ENCODE data around the gene LONP1. TPM values are rescaled to one million over a fixed set of nuclear protein-coding genes. Genes with fewer than 3 reads are reported as not detected.

Gene LONP1
- total and polyA plus RNA-seq, 4 donors, result 32.3 to 83.9 (median 57.5) TPM

DNA sequence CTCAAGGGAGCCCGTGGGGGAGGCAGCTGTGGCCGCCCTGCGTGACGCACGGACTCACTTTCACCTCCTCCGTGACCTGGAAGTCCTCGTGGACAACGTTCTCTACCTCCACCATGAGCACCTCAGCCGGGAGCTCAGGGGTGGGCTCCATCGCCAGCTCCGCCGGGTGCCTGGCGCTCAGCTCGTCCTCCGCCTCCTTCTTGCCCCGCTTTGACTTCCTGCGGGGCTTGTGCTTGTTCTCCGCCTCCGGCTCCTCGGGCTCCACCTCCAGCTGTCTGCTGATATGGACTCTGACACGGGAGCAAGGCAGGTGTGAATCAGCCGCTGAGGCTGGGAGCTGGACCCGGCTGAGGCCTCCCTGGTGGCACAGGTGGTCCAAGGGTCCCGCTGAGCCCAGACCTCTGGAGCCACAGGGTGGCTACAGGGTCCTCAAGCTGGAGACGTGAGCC is 8.2 kb downstream of the LONP1 start:
- H3K9me3 ChIP-seq (ENCODE audit: control insufficient read depth in 4 of 4, low read length in 3 of 4), result no peaks in the 10 kb centered on the region
- peaks cover 0 to 6% (median 5%) of the 10 kb centered on the region in 4 donors for H3K4me1 ChIP-seq (ENCODE audit: control insufficient read depth in 4 of 4, insufficient read depth in 4 of 4, low read length in 3 of 4)
- peaks cover 23 to 54% (median 36%) of the 10 kb centered on the region in 4 donors for H3K36me3 ChIP-seq (ENCODE audit: control insufficient read depth in 4 of 4, insufficient read depth in 3 of 4, low read depth in 1 of 4, low read length in 3 of 4)
- 94% methylated on average over 25 of the region's 25 CpGs for WGBS
- H3K27ac ChIP-seq (ENCODE audit: low read depth in 1 of 2, low read length in 2 of 2), result no peak overlapping the region
- no peak overlapping the region for H3K9ac ChIP-seq (ENCODE audit: low read depth in 1 of 2, low read length in 2 of 2)
- no peak overlapping the region for H3K4me3 ChIP-seq (ENCODE audit: low read depth in 1 of 3, low read length in 3 of 3)
- H3K27me3 ChIP-seq (ENCODE audit: control insufficient read depth in 4 of 4, insufficient read depth in 4 of 4, low read length in 3 of 4), result no peaks in the 10 kb centered on the region
- DNase-seq (ENCODE audit: low spot score), result no peak
- TF ChIP-seq RAD21 (IDR thresholded peaks at IDR 0.05) (no peak), JUND (IDR thresholded peaks at IDR 0.05) (no peak), SP1 (IDR thresholded peaks at IDR 0.05) (no peak), GABPA (IDR thresholded peaks at IDR 0.05 in 1 of 2, conservative IDR thresholded peaks at IDR 0.05 in 1 of 2) (no peak), YY1 (IDR thresholded peaks at IDR 0.05) (no peak)

DNA sequence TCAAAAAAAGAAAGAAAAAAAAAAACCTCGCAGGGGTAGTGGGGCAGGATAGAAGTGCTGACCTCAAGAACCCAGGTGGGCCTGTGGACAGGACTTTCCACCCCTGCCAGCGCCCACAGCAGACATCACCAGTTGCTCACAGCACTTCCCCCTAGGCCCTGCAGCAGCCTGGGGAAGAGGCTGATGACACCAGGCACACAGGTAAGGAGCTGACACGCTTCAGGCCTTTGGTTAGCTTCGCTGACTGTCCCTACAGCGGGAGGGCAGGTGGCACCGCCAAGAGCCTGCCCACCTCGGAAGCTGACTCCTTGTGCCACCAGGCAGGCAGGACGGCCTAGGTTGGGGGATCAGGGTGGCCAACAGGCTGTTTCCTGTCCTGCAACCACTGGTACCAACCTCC is 8.9 kb downstream of the LONP1 start:
- H3K4me3 ChIP-seq (ENCODE audit: low read depth in 1 of 3, low read length in 3 of 3), result no peak overlapping the region
- no peak for TF ChIP-seq SP1 (IDR thresholded peaks at IDR 0.05)
- TF ChIP-seq, protein P1, sequence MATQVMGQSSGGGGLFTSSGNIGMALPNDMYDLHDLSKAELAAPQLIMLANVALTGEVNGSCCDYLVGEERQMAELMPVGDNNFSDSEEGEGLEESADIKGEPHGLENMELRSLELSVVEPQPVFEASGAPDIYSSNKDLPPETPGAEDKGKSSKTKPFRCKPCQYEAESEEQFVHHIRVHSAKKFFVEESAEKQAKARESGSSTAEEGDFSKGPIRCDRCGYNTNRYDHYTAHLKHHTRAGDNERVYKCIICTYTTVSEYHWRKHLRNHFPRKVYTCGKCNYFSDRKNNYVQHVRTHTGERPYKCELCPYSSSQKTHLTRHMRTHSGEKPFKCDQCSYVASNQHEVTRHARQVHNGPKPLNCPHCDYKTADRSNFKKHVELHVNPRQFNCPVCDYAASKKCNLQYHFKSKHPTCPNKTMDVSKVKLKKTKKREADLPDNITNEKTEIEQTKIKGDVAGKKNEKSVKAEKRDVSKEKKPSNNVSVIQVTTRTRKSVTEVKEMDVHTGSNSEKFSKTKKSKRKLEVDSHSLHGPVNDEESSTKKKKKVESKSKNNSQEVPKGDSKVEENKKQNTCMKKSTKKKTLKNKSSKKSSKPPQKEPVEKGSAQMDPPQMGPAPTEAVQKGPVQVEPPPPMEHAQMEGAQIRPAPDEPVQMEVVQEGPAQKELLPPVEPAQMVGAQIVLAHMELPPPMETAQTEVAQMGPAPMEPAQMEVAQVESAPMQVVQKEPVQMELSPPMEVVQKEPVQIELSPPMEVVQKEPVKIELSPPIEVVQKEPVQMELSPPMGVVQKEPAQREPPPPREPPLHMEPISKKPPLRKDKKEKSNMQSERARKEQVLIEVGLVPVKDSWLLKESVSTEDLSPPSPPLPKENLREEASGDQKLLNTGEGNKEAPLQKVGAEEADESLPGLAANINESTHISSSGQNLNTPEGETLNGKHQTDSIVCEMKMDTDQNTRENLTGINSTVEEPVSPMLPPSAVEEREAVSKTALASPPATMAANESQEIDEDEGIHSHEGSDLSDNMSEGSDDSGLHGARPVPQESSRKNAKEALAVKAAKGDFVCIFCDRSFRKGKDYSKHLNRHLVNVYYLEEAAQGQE (IDR thresholded peaks at IDR 0.05), result no peak
- TF ChIP-seq TAF1 (conservative IDR thresholded peaks at IDR 0.05), result no peak
- TF ChIP-seq FOXA2 (IDR thresholded peaks at IDR 0.05), result no peak
- no peak for TF ChIP-seq YY1 (IDR thresholded peaks at IDR 0.05)
- H3K9me3 ChIP-seq (ENCODE audit: control insufficient read depth in 4 of 4, low read length in 3 of 4), result no peaks in the 10 kb centered on the region
- DNase-seq (ENCODE audit: low spot score), result no peak
- WGBS, result 97% methylated on average over 8 of the region's 8 CpGs
- H3K4me1 ChIP-seq (ENCODE audit: control insufficient read depth in 4 of 4, insufficient read depth in 4 of 4, low read length in 3 of 4), result peaks cover 0 to 6% (median 5%) of the 10 kb centered on the region in 4 donors
- no peak overlapping the region for H3K9ac ChIP-seq (ENCODE audit: low read depth in 1 of 2, low read length in 2 of 2)
- no peak overlapping the region for H3K27ac ChIP-seq (ENCODE audit: low read depth in 1 of 2, low read length in 2 of 2)
- H3K27me3 ChIP-seq (ENCODE audit: control insufficient read depth in 4 of 4, insufficient read depth in 4 of 4, low read length in 3 of 4), result no peaks in the 10 kb centered on the region
- peaks cover 28 to 60% (median 38%) of the 10 kb centered on the region in 4 donors for H3K36me3 ChIP-seq (ENCODE audit: control insufficient read depth in 4 of 4, insufficient read depth in 3 of 4, low read depth in 1 of 4, low read length in 3 of 4)

DNA sequence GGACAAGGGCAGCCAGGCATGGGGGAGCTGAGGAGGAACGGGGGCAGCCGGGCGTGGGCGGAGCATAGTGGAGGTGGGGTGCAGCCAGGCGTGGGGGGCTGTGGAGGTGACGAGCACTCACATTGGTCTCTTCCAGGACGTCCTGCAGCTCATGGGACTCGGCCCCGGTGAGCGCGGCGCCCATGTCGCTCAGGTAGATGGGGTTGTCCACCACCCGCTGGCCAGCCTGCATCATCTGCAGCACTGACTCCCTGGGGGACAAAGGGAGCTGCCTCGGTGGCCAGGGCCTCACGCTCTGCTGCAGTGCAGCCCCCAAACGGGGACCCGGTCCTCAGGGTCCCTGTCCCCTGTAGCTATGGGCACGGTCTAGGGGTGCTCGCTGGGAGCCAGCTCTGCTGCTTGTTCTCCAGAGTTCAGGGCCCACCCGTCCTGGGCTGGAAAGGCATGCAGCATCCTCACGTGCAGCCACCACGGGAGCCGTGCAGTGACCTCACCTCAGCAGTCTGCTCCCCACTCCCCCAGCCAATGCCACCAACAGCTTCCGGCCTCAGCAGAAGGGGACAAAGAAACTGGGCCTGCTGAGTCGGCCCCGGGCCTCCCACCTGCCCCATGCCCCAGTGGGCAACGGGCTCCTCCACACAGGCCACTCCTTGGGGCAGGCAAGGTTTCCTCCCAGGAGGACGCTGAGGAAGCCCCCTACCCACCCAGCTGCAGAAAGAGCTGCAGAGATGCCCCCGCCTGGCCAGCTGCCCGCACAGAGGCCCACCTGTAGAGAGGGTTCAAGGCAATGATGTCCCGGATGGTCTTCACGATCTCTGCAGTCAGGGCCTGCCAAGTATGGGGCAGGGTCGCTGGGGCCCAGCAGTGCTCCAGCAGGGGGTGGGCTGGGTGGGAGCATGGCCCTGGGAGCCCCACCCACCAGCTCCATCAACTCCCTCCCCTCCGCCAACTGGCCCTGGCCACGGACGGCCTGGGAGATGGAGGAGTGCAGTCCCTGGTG is 12.1 kb downstream of the LONP1 start:
- H3K36me3 ChIP-seq (ENCODE audit: control insufficient read depth in 4 of 4, insufficient read depth in 3 of 4, low read depth in 1 of 4, low read length in 3 of 4), result peaks cover 40 to 79% (median 44%) of the 10 kb centered on the region in 4 donors
- no peak for TF ChIP-seq FOXA2 (IDR thresholded peaks at IDR 0.05)
- TF ChIP-seq, protein P2, sequence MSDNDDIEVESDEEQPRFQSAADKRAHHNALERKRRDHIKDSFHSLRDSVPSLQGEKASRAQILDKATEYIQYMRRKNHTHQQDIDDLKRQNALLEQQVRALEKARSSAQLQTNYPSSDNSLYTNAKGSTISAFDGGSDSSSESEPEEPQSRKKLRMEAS (IDR thresholded peaks at IDR 0.05), result no peak
- TF ChIP-seq GABPA (IDR thresholded peaks at IDR 0.05 in 1 of 2, conservative IDR thresholded peaks at IDR 0.05 in 1 of 2), result no peak
- TF ChIP-seq RXRA (IDR thresholded peaks at IDR 0.05), result no peak
- TF ChIP-seq JUND (IDR thresholded peaks at IDR 0.05), result no peak
- no peak for TF ChIP-seq SP1 (IDR thresholded peaks at IDR 0.05)
- no peak for TF ChIP-seq RAD21 (IDR thresholded peaks at IDR 0.05)
- TF ChIP-seq, protein P3, sequence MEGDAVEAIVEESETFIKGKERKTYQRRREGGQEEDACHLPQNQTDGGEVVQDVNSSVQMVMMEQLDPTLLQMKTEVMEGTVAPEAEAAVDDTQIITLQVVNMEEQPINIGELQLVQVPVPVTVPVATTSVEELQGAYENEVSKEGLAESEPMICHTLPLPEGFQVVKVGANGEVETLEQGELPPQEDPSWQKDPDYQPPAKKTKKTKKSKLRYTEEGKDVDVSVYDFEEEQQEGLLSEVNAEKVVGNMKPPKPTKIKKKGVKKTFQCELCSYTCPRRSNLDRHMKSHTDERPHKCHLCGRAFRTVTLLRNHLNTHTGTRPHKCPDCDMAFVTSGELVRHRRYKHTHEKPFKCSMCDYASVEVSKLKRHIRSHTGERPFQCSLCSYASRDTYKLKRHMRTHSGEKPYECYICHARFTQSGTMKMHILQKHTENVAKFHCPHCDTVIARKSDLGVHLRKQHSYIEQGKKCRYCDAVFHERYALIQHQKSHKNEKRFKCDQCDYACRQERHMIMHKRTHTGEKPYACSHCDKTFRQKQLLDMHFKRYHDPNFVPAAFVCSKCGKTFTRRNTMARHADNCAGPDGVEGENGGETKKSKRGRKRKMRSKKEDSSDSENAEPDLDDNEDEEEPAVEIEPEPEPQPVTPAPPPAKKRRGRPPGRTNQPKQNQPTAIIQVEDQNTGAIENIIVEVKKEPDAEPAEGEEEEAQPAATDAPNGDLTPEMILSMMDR (IDR thresholded peaks at IDR 0.05; ENCODE audit: low read depth, low read length, missing input control), result no peak
- no peaks in the 10 kb centered on the region for H3K4me1 ChIP-seq (ENCODE audit: control insufficient read depth in 4 of 4, insufficient read depth in 4 of 4, low read length in 3 of 4)
- H3K9ac ChIP-seq (ENCODE audit: low read depth in 1 of 2, low read length in 2 of 2), result no peak overlapping the region
- no peak for DNase-seq (ENCODE audit: low spot score)
- no peak overlapping the region for H3K27ac ChIP-seq (ENCODE audit: low read depth in 1 of 2, low read length in 2 of 2)
- H3K4me3 ChIP-seq (ENCODE audit: low read depth in 1 of 3, low read length in 3 of 3), result no peak overlapping the region
- WGBS, result 96% methylated on average over 37 of the region's 37 CpGs
- H3K27me3 ChIP-seq (ENCODE audit: control insufficient read depth in 4 of 4, insufficient read depth in 4 of 4, low read length in 3 of 4), result no peaks in the 10 kb centered on the region
- H3K9me3 ChIP-seq (ENCODE audit: control insufficient read depth in 4 of 4, low read length in 3 of 4), result no peaks in the 10 kb centered on the region

Measured in liver (tissue), 9 donors.